GM08714 (cell line): ENCODE data around the gene TAAR9.
"Not testable (repeated sequence)": the region's sequence is repeated elsewhere in the genome, so short reads cannot be mapped to it uniquely, and the experiment has no call there.

ENCODE experiments used
- H3K4me3 ChIP-seq: fragments of 200-500 bp; sonication (Bioruptor generic); 2 replicates; pipeline ENCODE4 v1.5.1; 2014; ENCODE audit warnings: mild to moderate bottlenecking, low read length, inconsistent platforms
- ZNF274 ChIP-seq: IDR thresholded peaks from 2 replicates; pipeline ENCODE4 v1.6.1; 2012; ENCODE audit warnings: mild to moderate bottlenecking, low read depth, low read length

Gene TAAR9

DNA sequence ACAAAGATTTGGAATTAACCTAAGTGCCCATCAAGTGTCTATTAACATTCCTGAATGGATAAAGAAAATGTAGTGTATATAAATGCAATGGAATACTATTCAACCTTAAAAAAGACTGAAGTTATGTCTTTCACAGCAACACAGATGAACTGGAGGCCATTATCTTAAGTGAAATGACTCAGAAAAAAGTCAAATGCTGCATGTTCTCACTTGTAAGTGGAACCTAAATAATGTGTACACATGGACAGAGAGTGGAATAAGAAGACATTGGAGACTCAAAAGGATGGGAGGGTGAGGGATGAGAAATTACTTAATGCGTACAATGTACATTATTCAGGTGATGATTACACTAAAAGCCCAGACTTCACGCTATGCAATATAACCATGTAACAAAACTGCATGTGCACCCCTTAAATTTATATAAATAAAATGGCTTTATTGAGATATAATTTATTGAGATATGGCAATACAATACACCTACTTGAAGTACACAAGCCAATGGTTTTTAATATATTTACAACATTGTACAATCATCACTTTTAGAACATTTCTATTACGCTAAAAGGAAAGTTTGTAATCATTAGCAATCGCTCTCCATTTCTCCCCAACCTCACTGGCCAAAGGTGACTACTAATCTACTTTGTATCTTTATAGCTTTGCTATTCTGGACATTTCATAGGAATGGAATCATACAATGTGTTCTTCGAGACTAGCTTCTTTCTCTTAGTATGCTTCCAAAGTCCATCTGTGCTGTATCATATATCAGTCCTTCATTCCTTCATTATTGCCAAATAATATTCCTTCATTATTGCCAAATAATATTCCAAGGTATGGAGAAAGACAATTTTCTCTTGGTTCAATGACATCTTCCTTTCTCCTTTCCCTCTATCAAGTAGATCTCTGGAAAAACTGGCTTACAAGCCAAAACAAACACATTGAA, 30.9 kb upstream of the TAAR9 start:
- no peak overlapping the region for H3K4me3 ChIP-seq
- TF ChIP-seq ZNF274 = no peak

DNA sequence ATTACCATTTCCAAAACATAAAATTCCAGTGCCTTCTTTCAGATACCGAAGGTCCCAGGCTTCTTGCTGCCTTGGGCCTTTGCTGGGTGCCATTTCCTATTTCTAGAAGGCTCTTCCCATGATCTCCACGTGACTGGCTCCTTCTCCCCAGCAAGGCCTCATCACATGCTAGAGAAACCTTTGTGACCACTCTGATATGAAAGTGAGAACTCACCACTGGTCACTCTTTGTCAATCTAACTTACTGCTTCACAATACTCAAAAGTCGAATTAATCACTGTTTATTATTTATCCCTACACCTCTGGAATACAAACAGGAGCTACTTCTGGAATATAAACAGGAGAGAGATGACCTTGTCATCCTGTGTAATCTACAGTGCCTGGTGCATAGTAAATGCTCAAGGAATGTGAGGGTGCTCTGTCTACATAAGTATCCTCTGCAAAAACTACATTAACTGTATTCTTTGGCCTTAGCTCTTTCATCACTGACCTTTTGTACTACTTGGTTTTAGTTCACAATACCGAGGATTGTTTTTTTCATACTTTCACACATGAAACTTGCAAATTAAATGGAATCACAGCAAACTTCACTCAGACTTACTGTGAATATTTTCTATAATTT, 26.8 kb upstream of the TAAR9 start:
- no peak for TF ChIP-seq ZNF274
- H3K4me3 ChIP-seq = peak overlapping the region; percentile 84

DNA sequence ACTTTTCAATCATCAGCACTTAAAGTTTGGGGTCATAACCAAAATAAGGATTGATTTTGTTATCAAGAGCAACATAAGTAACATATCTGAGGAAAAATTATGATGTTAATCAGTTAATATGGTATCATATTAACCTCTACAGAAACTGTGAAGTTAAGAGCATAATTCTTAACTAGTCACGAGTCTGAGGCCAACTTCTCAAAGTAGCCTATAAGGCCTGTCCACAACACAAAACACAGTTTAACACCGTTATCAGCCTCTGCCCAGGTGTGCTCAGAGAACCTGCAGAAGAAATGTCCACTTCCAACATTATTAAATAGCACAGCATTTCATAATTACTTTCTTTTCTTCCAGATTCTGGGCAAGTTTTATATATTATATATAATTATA, 26.3 kb upstream of the TAAR9 start:
- peak overlapping the region; percentile 84; the same call in 1 of the 2 replicates for H3K4me3 ChIP-seq
- TF ChIP-seq ZNF274 = no peak

DNA sequence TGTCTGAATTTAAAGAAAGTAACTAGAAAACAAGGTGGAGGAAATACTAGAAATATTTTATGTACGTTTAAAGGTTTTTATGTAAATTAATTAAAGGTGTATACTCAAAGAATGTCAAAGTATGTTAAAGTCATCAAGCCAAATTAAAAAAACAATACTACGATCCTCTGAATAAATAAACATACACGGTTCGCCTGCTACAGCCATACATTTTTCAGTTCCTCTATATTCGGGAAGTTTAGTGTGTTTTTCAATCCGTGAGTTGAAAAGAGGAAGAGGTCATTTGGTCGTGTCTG, 25.8 kb upstream of the TAAR9 start:
- no peak for TF ChIP-seq ZNF274
- peak overlapping the region; percentile 84 for H3K4me3 ChIP-seq

DNA sequence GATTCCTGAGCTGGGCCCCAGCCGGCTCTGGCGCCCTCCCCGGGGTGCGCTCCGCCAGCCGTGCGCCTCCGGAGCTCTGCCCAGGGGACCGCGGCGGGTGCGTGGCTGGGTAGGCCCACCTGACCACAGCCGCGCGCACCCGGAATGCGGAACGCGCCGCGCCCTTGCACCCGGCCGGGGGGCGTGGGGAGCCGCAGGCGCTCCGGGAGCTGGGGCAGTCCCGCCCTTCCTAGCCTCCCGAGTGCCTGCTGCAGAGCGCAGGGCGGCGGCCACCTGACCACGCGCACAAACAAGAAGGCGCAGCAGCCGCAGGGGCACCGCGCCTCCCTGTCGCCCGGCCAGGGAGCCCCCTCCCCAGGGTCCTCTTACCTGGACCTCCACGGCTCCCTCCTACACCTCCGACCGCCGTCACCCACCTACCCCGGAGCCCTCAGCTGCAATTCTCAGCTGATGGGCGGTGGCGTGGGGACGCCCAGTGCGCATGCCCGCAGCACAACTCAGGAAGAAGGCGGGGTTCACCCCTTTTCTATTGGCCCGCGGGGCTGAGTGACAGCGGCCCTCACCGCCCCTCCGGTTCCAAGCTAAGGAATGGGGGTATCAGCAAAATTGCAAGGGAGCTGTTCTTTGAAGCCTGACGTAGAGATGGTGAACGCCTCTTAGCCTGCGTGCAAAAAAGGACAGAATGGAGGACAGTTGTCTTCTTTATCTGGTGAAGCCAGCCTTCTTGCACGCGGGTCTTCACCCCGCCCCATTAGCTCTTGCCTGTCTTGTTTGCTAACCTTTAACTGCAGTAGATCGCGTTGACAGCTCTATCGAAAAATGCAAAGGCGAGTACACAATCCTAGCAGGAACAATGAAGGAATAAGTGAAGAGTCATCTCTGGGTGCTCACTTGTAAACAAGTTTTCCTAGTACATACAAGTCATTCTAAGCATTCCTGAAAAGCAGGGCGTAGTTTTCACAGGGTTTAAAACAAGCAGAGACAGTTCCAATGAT, 25.1 kb upstream of the TAAR9 start, which contains the start of gene STX7:
TSS of gene STX7 (minus strand) at position 479 of the 995 bp plus-strand sequence. CDS start 9,586 bp downstream, outside the sequence.
- no peak for TF ChIP-seq ZNF274
- H3K4me3 ChIP-seq = peak within 1 kb of the TSS; percentile 84

DNA sequence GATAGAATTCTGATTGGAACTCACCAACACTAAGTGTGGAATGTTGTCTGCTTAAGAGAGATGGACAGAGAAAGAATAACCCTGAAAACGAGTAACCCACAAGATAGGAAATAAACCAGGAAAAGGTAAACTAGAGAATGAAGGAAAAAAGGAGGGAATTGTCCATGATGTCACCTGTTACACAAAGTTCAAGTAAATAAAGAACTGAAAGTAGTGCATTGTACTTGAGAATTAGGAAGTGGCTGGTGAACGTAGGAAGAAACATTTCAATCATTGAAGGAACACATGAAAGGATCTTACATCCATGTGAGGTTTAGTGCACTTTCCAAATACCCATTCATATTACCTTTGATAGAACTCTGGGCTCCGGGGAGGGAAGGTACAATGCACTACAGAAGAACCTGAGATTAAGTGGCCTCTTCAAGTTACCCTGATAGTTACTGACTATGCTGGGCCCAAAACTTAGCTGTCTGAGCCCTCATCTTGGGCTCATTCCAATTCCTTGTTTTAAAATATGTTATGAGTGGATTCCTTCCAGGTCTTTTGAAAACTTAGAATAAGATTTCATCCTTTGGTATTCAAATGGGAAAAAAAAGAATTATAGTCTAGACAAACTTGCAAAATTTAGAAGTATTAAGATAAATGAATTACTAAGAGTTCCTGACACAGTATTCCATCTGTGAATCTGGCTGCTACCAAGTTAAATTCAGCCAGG, 24.1 kb upstream of the TAAR9 start:
- no peak for TF ChIP-seq ZNF274
- H3K4me3 ChIP-seq = no peak overlapping the region

DNA sequence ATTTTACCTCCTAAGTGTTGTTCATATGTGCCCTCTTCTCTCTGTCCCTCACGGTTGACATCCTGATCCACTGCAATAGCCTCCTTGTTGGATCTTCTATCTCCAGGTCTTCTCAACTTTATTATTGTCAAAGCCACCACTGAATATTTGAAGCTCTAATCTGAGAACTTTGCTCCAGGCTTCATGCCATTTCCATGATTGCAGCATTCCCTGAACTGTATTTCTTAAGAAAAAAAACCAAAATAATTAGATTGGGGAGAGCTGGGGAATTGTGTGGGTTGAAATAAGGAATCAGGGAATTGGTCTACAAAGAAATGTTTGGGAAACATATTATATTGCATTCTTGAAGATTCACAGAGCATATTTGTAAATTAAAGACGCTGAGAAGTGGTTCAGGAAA, 22.7 kb upstream of the TAAR9 start:
- no peak overlapping the region for H3K4me3 ChIP-seq
- TF ChIP-seq ZNF274 = no peak

DNA sequence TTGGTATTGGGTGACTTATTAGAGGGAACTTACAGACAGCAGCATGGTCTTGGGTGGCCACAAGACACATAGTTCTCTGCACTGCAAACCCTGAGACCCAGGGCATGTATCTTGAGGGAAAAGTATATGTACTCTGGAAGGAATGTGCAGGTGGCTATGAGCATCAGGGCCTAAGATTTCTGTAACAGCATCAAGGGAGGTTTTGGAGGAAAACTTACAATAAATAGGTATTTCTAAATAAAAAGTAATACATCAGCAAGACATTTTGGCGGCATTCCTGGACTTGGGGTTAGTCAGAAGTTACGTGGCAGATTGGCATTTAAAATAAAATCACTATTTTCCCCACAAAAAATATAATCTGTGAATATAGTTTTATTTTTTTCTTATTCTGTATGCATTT, 17.1 kb upstream of the TAAR9 start:
- no peak overlapping the region for H3K4me3 ChIP-seq
- no peak for TF ChIP-seq ZNF274

DNA sequence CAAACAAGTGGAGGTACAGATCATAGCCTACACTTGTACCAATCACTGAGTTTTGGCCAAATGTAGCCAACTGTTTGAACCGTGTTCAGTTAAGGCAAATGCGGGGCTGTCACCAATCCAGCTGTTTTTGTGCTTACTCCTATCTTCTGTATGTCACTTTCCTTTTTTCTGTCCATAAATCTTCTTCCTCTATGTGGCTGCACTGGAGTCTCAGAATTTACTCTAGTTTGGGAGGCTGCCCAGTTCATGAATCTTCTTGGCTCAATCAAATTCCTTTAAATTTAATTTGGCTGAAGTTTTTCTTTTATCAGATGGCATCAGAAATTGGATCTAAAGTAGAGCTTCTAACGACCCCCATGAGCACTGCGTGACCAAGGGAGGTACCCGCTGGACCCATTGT, 13.4 kb upstream of the TAAR9 start:
- no peak overlapping the region for H3K4me3 ChIP-seq
- no peak for TF ChIP-seq ZNF274

DNA sequence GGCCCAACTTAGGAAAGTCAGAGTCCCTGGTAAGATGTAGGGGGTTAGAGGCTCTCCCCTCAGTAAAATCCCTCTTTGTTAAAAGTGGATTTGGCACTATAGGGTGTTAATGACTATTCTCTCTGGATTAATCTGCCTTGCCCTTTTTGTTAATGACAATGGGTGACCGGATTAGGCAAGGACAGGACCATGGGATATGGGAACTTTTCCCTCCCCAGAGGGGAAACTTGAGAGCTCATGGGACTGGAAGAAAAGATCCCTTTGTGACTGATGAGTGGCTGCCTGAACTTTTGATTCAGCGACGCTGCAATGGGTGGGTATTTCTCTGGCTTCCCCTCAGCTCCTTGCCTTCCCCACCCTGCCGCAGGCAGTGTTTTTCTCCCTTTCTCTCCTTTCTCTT, 12.2 kb upstream of the TAAR9 start:
- H3K4me3 ChIP-seq = no peak overlapping the region
- TF ChIP-seq ZNF274 = no peak

DNA sequence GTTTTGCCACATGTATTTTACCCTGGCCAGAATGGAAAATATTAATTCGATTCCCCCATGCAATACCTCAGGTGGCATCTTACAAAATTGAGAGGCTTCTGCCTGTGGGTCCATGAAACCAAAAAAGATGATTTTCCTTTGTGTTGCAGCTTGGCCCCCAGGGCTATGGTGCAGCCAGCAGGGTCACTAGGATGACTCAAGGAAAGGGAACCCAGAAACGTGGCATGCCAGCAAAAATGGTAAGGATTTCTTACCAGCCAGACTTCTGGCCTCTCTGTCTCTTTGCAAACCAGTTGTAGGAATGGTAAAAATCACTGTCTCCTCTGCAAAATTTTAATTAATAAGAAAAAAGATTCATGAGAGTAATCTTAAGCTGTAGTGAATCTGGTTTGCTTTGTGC, 11.6 kb upstream of the TAAR9 start:
- no peak for TF ChIP-seq ZNF274

DNA sequence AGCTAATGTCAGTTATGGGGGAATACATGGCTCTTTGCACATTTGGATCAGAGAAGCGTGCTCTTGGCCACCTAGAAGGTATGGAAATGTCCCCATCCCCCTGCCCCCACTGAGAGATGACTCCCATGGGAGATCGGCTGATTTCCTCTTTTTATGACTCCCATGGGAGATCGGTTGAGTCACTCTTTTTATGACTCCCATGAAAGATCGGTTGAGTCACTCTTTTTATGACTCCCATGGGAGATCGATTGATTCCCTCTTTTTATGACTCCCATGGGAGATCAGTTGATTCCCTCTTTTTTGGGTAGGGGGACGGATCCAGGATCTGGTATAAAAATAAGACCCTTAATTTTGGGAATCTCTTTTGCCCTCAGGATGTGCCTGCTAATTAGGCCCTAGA, 10.3 kb upstream of the TAAR9 start:
- TF ChIP-seq ZNF274 = no peak
- H3K4me3 ChIP-seq = no peak overlapping the region

More for the DNA sequence above, 11.6 kb upstream of the TAAR9 start:
- H3K4me3 ChIP-seq = no peak overlapping the region

DNA sequence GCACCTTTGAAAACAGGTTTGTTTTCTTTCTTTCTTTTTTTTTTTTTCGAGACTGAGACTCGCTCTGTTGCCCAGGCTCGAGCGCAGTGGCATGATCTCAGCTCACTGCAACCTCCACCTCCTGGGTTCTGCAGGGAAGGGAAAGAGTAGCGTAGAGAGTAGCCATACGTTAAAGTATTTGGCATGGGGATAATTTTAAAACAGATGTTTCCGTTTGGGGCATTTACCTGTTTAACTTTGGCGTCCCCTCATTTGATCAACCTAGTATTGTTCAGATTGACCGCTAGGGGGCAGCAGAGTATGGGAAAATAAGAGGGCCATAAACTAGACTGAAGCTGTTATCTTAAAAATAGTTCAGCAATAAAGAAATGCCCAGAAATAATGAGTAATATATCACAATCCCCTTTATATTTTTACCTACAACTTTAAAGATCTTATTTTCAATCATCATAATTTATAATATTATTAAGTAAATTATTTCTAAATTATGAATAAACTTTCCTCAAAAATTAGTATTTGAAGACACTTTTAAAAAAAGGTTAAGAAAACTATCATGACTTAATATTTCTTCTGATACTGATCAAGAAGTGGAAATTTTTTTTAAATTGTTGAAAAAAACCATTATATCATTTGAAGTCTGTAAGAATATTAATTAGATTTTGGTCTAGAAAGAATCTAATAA, 7.6 kb upstream of the TAAR9 start:
- TF ChIP-seq ZNF274 = no peak
- no peak overlapping the region for H3K4me3 ChIP-seq

DNA sequence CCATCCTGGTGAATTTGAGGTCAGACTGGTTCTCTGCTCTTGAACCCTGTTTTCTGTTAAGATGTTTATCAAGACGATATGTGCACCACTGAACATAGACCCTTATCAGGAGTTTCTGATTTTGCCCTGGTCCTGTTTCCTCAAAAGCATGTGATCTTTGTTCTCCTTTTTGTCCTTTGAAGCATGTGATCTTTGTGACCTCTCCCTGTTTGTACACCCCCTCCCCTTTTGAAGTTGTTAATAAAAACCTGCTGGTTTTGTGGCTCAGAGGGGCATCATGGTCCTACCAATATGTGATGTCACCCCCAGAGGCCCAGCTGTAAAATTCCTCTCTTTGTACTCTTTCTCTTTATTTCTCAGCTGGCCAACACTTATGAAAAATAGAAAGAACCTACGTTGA, 3.5 kb upstream of the TAAR9 start:
- not testable (repeated sequence) for H3K4me3 ChIP-seq
